GM19324 (cell line): Measurements from ENCODE around the gene ABCD3.

ENCODE experiments used
- ATAC-seq: cut with Tn5 transposase; IDR thresholded peaks from one replicate; pipeline ENCODE4 v1.9.1; 2021; ENCODE audit warnings: mild to moderate bottlenecking, moderate library complexity; ENCODE audit not compliant: unreplicated experiment, low FRiP score

Gene ABCD3

DNA sequence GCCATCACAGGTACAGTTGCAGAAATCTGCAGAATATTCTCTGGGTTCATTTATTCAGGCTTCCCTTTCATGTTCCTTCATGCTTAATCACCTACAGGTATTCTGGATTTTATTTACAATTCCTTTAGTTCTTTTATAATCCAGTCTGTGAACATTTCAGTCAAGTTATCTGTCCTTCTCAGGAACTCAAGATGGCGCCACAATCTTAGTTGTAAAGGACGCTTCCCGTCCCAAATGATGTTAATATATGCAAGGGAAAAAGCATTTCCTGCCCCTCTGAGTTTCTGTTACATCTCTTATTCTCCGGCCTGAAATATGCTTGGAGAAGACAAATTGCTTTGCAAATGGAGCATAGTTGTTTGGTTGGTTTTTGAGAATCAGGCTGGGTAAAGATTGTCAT lies 104.1 kb downstream of the ABCD3 start:
- ATAC-seq, result no peak

DNA sequence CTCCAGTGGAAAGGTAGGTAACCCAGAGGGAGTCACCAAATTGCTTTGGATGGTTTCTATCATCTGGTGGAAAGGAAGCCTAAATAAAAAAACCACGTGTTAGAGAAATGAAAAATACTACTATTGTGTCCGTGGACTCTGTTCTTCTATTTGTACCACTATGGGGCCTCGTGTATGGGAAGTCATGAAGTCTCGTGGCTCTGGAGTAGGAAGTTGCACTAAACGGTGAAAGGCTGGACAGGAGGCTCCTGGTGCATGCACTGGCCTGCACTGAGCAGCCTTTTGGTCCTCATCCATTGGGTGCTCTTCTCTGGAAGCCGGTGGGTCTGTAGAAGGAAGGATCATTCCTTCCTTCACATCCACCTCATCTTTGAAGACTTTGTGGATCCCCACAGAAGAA lies 106.3 kb downstream of the ABCD3 start:
- no peak for ATAC-seq

- no peak for ATAC-seq
Measured at GRCh38 chr1:94526152-94526980, 108.2 kb downstream of the ABCD3 start.

- no peak for ATAC-seq
Measured at GRCh38 chr1:94527447-94528031, 109.3 kb downstream of the ABCD3 start.

DNA sequence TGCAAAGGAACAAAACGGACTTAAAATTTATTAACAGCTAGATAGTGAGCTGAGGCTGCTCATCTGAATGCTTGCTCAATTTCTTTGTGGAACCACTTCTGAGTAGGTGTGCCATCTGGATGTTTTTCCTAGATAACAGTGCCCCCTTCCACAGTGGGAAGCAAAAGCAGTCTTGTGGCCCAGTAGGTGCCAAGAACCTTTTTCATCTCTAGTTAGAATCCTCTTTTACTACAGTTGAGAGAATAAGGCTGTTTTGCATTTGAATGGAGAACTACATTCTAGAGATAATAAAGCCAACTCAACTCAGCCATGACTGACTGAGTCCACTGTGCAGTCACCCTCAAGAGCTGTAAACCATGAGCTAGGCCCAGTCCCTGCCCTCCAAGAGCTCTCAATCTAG lies 110.1 kb downstream of the ABCD3 start:
- no peak for ATAC-seq

- no peak for ATAC-seq
Measured at GRCh38 chr1:94528826-94529225, 110.6 kb downstream of the ABCD3 start.

DNA sequence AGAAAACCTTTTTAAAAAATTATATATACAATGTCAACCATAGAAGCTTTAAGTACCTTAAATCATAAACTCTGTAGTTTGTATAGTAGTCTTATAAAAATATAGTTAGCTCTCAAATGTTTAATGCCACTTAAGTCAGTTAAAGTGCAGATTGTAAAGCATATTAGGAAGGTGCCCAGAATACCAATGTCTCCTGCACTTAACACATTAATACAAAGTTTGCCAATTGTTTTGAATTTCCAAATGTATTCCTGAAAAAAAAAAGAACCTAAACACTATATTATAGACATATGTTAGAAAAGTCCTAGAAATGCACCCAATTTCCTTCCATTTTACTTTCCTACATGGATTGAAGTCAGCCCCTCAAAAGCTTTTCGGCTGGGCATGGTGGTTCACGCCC lies 111.2 kb downstream of the ABCD3 start:
- ATAC-seq, result no peak

GRCh38 chr1:94530373-94530878 lies 112.2 kb downstream of the ABCD3 start:
- ATAC-seq, result no peak

DNA sequence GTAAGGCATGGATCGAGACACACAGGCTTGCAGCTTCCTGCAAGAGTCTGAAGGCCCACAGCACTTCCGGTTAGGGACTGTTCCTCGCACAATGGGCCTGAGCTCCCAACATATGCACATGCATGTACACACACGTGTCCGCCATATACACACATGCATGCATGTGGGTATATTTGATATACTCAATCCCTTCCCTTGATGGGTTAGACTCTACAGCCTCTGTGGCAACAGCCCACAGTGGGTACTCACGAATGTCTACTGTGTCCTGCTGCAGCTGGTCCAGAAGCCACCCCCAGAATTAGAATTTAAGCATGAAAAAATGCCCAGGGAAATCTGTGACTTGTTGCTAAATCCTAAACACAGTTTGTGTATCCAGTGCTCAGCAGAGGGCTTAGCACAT lies 113.5 kb downstream of the ABCD3 start:
- no peak for ATAC-seq

- ATAC-seq, result no peak
Measured at GRCh38 chr1:94532077-94532476, 113.9 kb downstream of the ABCD3 start.

- no peak for ATAC-seq
Measured at GRCh38 chr1:94535095-94535494, 116.9 kb downstream of the ABCD3 start.

- ATAC-seq, result no peak
Measured at GRCh38 chr1:94535879-94536278, 117.7 kb downstream of the ABCD3 start.

DNA sequence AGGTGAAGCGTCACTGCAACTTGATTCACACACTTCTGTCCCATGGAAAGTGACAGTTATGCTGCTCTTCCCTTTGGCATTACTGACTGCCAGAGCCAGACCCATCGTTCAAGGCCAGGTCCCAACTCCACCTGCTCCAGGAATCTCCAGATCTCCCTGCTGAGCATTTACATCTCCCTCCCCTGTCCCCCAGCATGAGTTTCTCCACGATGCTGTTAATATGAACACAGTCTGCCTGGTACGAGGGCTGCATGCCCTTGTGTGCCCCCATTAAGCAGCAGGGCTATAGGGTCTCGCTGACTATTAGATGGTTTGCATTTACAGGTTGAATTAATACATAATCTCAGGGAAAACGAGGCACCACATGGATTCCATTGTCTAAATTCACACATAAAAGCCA lies 119.1 kb downstream of the ABCD3 start:
- no peak for ATAC-seq

DNA sequence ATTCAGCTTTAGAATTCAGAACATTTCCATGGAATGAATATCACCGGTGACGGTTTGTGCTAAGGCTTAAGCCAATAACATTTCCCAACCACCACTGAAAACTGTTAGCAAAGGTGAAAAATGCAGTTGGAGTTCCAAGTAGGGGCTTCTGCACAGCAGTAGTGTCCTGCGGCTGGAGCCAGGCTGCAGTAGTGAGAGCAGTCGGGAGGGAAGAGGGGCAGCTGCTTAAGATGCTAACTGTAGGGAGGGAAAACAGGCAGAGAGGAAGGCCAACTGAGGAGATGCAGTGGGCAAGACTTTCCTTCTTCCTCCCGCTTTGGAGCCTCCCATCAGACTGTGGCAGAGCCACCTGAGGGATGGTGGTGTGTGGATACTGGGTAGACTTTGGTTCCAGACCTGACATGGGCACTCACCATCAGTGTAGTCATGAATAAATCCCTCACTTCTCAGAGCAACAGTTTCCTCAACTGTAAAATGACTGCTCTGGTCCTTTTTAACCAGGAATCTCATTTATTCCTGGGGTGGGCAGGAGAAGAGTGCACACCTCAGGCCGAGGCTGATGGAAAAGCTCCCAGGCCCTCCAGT lies 120.1 kb downstream of the ABCD3 start:
- ATAC-seq, result no peak

DNA sequence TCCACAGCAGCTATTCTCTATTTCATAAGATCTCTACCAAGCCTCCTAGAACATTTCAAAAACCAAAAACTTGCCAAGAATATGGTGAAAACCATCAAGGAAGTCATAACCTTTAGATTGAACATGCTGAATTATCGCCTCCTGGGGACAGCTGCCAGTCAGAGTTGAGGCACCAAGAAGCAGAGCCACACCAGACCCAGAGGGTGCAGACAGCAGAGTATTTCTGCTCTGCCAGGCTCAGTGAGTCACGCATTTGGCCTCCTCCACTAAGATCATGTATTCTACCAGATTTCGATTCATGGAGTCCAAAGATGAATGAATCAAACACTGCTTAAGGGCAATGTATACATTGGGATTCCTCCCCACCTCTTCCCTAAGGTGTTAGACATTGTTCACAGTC lies 121.3 kb downstream of the ABCD3 start:
- no peak for ATAC-seq

- no peak for ATAC-seq
Measured at GRCh38 chr1:94540440-94541245, 122.5 kb downstream of the ABCD3 start.

GRCh38 chr1:94541246-94542087 lies 123.3 kb downstream of the ABCD3 start, which contains the start of gene F3:
Gene F3 (minus strand): TSS chr1:94541759. CDS start chr1:94541636, 123 bp downstream.
- ATAC-seq, result peak; percentile 45

- ATAC-seq, result no peak
Measured at GRCh38 chr1:94542088-94542870, 124.1 kb downstream of the ABCD3 start.

GRCh38 chr1:94543001-94543400 lies 124.8 kb downstream of the ABCD3 start:
- ATAC-seq, result no peak
